ENCODE results near the gene TNFSF15. TPM values are rescaled to one million over a fixed set of nuclear protein-coding genes. Genes with fewer than 3 reads are reported as not detected.

Gene TNFSF15
- total and polyA plus RNA-seq, 2 experiments from 2014 or later: 0.06 to 0.07 TPM

- Mint-ChIP-seq H3K4me3 (no peak overlapping the region), H3K4me1 (peaks cover 3% of the 10 kb centered on the region; the same call in 1 of the 3 replicates), H3K27ac (no peak overlapping the region), H3K36me3 (ENCODE audit: low read depth) (no peaks in the 10 kb centered on the region), H3K9me3 (no peaks in the 10 kb centered on the region), H3K27me3 (ENCODE audit: insufficient read depth, low read depth, poor library complexity) (peaks cover 2% of the 10 kb centered on the region)
- Histone ChIP-seq H3K27ac (ENCODE audit: low read depth) (no peak overlapping the region), H3K4me2 (no peak overlapping the region), H3K36me3 (ENCODE audit: insufficient read depth) (no peaks in the 10 kb centered on the region), H3K79me2 (replicated peaks; ENCODE audit: insufficient read depth) (no peaks in the 10 kb centered on the region), H3F3A (replicated peaks; ENCODE audit: low read depth) (no peaks in the 10 kb centered on the region), H4K20me1 (replicated peaks; ENCODE audit: insufficient read depth) (no peaks in the 10 kb centered on the region), H3K4me3 (no peak overlapping the region), H3K9me2 (ENCODE audit: insufficient read depth) (0 out of 2 replicates have a peak, but pooled peaks cover 14% of the 10 kb centered on the region), H3K27me3 (ENCODE audit: insufficient read depth) (no peaks in the 10 kb centered on the region), H3K4me1 (ENCODE audit: insufficient read depth) (no peaks in the 10 kb centered on the region), H2AFZ (no peak overlapping the region)
- no peak for TF ChIP-seq EZH2 (IDR thresholded peaks at IDR 0.05; ENCODE audit: low read depth, unreplicated experiment)
- TF ChIP-seq ZNF462 (CRISPR knock-in tag; IDR thresholded peaks at IDR 0.05): no peak
- no peak for TF ChIP-seq ETS1 (IDR thresholded peaks at IDR 0.05)
- no peak for TF ChIP-seq NANOG (IDR thresholded peaks at IDR 0.05; ENCODE audit: borderline replicate concordance)
- no peak for TF ChIP-seq REST (IDR thresholded peaks at IDR 0.05; ENCODE audit: unreplicated experiment)
- TF ChIP-seq ZNF331 (CRISPR knock-in tag; IDR thresholded peaks at IDR 0.05; ENCODE audit: low read depth): no peak
- ATAC-seq: no peak
- DNase-seq (ENCODE audit: low spot score): no peak
Measured at GRCh38 chr9:114756920-114757319, 48.9 kb downstream of the TNFSF15 start.

Data from GM23338 (cell line).